Spleen (tissue), 11 donors: ENCODE results near the gene ARHGAP10. TPM values are rescaled to one million over a fixed set of nuclear protein-coding genes. Genes with fewer than 3 reads are reported as not detected.

ENCODE experiments used
- DNase-seq: peaks from one replicate; pipeline ENCODE4 v3.0.0-alpha.2; 2020
- H3K27ac ChIP-seq, 8 donors: fragments of 200-600 bp; sonication (generic) in 7 of 8; 1 replicate in 4 of 8; 2 replicates in 4 of 8; pipeline versions ENCODE4 v1.5.0 to v1.8.0; 2016 to 2021; ENCODE audit warnings: inconsistent platforms in 4 of 8, mild to moderate bottlenecking in 4 of 8, moderate library complexity in 1 of 8
- H3K27me3 ChIP-seq, 7 donors: fragments of 200-600 bp; sonication (generic) in 6 of 7; replicated peaks in 1 of 7; 1 replicate in 4 of 7; 2 replicates in 3 of 7; pipeline versions ENCODE4 v1.5.0 to v1.8.0; 2016 to 2021; ENCODE audit warnings: inconsistent platforms in 3 of 7, mild to moderate bottlenecking in 1 of 7
- H3K36me3 ChIP-seq, 6 donors: fragments of 200-600 bp; sonication (generic) in 5 of 6; 1 replicate in 4 of 6; 2 replicates in 2 of 6; pipeline versions ENCODE4 v1.5.0 to v1.8.0; 2016 to 2021; ENCODE audit warnings: inconsistent platforms in 2 of 6
- H3K4me1 ChIP-seq, 6 donors: fragments of 200-600 bp; sonication (generic) in 5 of 6; 1 replicate in 3 of 6; 2 replicates in 3 of 6; pipeline versions ENCODE4 v1.5.0 to v1.8.0; 2016 to 2021; ENCODE audit warnings: inconsistent platforms in 3 of 6
- H3K4me3 ChIP-seq, 8 donors: fragments of 200-600 bp; sonication (generic) in 7 of 8; 1 replicate in 4 of 8; 2 replicates in 4 of 8; pipeline versions ENCODE4 v1.5.0 to v1.8.0; 2016 to 2021; ENCODE audit warnings: inconsistent platforms in 4 of 8, mild to moderate bottlenecking in 4 of 8, moderate library complexity in 2 of 8
- H3K9me3 ChIP-seq, 8 donors: fragments of 200-600 bp; sonication (generic) in 7 of 8; 1 replicate in 4 of 8; 2 replicates in 4 of 8; pipeline versions ENCODE4 v1.5.0 to v1.8.0; 2016 to 2021; ENCODE audit warnings: inconsistent platforms in 4 of 8
- CTCF ChIP-seq, 11 experiments: fragments of 200-600 bp in 7 of 11; fragments of 450-650 bp in 4 of 11; sonication (generic) in 4 of 11; IDR thresholded peaks in 8 of 11; conservative IDR thresholded peaks in 3 of 11; 1 replicate in 7 of 11; 2 replicates in 4 of 11; pipeline versions ENCODE4 v1.4.0 to v1.8.0; 2016 to 2021; ENCODE audit warnings: antibody characterized with exemption in 11 of 11, inconsistent platforms in 4 of 11, mild to moderate bottlenecking in 1 of 11
- POLR2A ChIP-seq, 3 donors: fragments of 450-650 bp; IDR thresholded peaks; one replicate each; pipeline ENCODE4 v1.5.1; 2017; ENCODE audit warnings: antibody characterized with exemption in 3 of 3, mild to moderate bottlenecking in 1 of 3
- POLR2AphosphoS5 ChIP-seq, 3 donors: sonication (generic); formaldehyde crosslinking; IDR thresholded peaks; one replicate each; pipeline ENCODE4 v1.5.1; 2017; ENCODE audit warnings: antibody characterized with exemption in 3 of 3
- WGBS, 5 donors: extraction: QIAGEN DNeasy Blood & Tissue Kit in 3 of 5; methylation state at CpG; one replicate each; pipeline versions ENCODE4 v1.1.5 to v1.1.7; 2013 to 2018; 5-methylcytosine and 5-hydroxymethylcytosine counted together
- intact Hi-C: fragments of 100-400 bp; cut with DNase I; formaldehyde crosslinking; loops from one replicate; pipeline ENCODE4 v1.15.0; 2023; ENCODE audit warnings: low total_unique reads
- polyA plus RNA-seq, 3 donors: library from polyadenylated mRNA; stranded (reverse); fragments of 200-250 nt; gene quantifications; one replicate each; pipeline ENCODE4 v1.2.1, GENCODE V29; 2013
- total RNA-seq, 7 donors: library from RNA; depleted of rRNA in 3 of 7; stranded (reverse); fragments of >200 nt in 3 of 7; fragmentation: NEBNext Ultra II Directional in 4 of 7; extraction: Animal tissue kit (Norgen Biotek cat#: 25700) in 4 of 7; gene quantifications; one replicate each; pipeline versions ENCODE4 v1.1.0 to v1.2.1, GENCODE V29; 2016 to 2021
- donor health status: healthy with polysubstance abuse.
- donor health status: DM: no; HTN: no; CAD: no; lungs with moderate emphysema.
- donor health status: DM: no; HTN: no; CAD: no.
- donor health status: Bipolar disorder and iron deficiency.
- donor health status: healthy.
- donor health status: DM: no; HTN: no; CAD: no.
- donor health status: DM: yes; HTN: yes; CAD: no.

The ARHGAP10 gene
- total and polyA plus RNA-seq, 10 donors = 4.0 to 35.5 (median 13.3) TPM

- peaks cover 0 to 9% (median 0%) of the 10 kb centered on the region in 6 donors for H3K36me3 ChIP-seq
- DNase-seq = no peak
- TF ChIP-seq CTCF (IDR thresholded peaks at IDR 0.05 in 8 of 11, conservative IDR thresholded peaks at IDR 0.05 in 3 of 11) (no peak), POLR2AphosphoS5 (IDR thresholded peaks at IDR 0.05) (no peak)
- H3K4me3 ChIP-seq = no peak overlapping the region
- H3K27me3 ChIP-seq = no peaks in the 10 kb centered on the region
- no peaks in the 10 kb centered on the region for H3K9me3 ChIP-seq
- intact Hi-C loops = no loop called here
- WGBS, 5 donors = 94 to 99% (median 97%) methylated on average over 6 of the region's 6 CpGs
- H3K27ac ChIP-seq = no peak overlapping the region
- peaks cover 0 to 34% (median 2%) of the 10 kb centered on the region in 6 donors for H3K4me1 ChIP-seq
These were observed 89.1 kb downstream of the ARHGAP10 start for GRCh38 chr4:147820975-147821374.

- Histone ChIP-seq H3K4me3 (no peak overlapping the region), H3K4me1 (peaks cover 0 to 35% (median 2%) of the 10 kb centered on the region in 6 donors), H3K27me3 (no peaks in the 10 kb centered on the region), H3K9me3 (no peaks in the 10 kb centered on the region), H3K36me3 (peaks cover 0 to 9% (median 0%) of the 10 kb centered on the region in 6 donors), H3K27ac (no peak overlapping the region)
- 63 to 78% (median 70%) methylated on average over 2 of the region's 2 CpGs for WGBS, 5 donors
- no peak for TF ChIP-seq CTCF (IDR thresholded peaks at IDR 0.05 in 8 of 11, conservative IDR thresholded peaks at IDR 0.05 in 3 of 11)
- TF ChIP-seq POLR2AphosphoS5 (IDR thresholded peaks at IDR 0.05) = no peak
- no peak for TF ChIP-seq POLR2A (IDR thresholded peaks at IDR 0.05)
- no peak for DNase-seq
- intact Hi-C loops = no loop called here
These were observed 89.7 kb downstream of the ARHGAP10 start for GRCh38 chr4:147821555-147821954.

- peaks cover 0 to 9% (median 0%) of the 10 kb centered on the region in 6 donors for H3K36me3 ChIP-seq
- H3K27ac ChIP-seq = peak overlapping the region in 1 of 8 donors; percentile 5
- no peak for DNase-seq
- H3K4me1 ChIP-seq = peaks cover 0 to 33% (median 2%) of the 10 kb centered on the region in 6 donors
- no peak overlapping the region for H3K4me3 ChIP-seq
- no peaks in the 10 kb centered on the region for H3K9me3 ChIP-seq
- H3K27me3 ChIP-seq = no peaks in the 10 kb centered on the region
- intact Hi-C loops = no loop called here
- no peak for TF ChIP-seq CTCF (IDR thresholded peaks at IDR 0.05 in 8 of 11, conservative IDR thresholded peaks at IDR 0.05 in 3 of 11)
- TF ChIP-seq POLR2A (IDR thresholded peaks at IDR 0.05) = no peak
- no peak for TF ChIP-seq POLR2AphosphoS5 (IDR thresholded peaks at IDR 0.05)
These were observed 90.2 kb downstream of the ARHGAP10 start for GRCh38 chr4:147822128-147822527.

- H3K9me3 ChIP-seq = no peaks in the 10 kb centered on the region
- no peak overlapping the region for H3K4me3 ChIP-seq
- H3K36me3 ChIP-seq = peaks cover 0 to 9% (median 0%) of the 10 kb centered on the region in 6 donors
- intact Hi-C loops = no loop called here
- no peak for DNase-seq
- WGBS, 5 donors = 81 to 96% (median 87%) methylated on average over 3 of the region's 3 CpGs
- H3K27ac ChIP-seq = no peak overlapping the region
- peaks cover 0 to 33% (median 2%) of the 10 kb centered on the region in 6 donors for H3K4me1 ChIP-seq
- H3K27me3 ChIP-seq = no peaks in the 10 kb centered on the region
- TF ChIP-seq POLR2AphosphoS5 (IDR thresholded peaks at IDR 0.05) = no peak
- TF ChIP-seq POLR2A (IDR thresholded peaks at IDR 0.05) = no peak
- TF ChIP-seq CTCF (IDR thresholded peaks at IDR 0.05 in 8 of 11, conservative IDR thresholded peaks at IDR 0.05 in 3 of 11) = no peak
These were observed 91.2 kb downstream of the ARHGAP10 start for GRCh38 chr4:147823130-147823529.
